SK-N-SH (cell line): ENCODE measurements around the gene MAT2A.

ENCODE experiments used
- JUND ChIP-seq: IDR thresholded peaks from 2 replicates; pipeline ENCODE4 v1.4.0; 2012
- RCOR1 ChIP-seq: fragments of 150-350 bp; IDR thresholded peaks from 2 replicates; pipeline ENCODE4 v1.6.1; 2017; ENCODE audit warnings: antibody characterized with exemption, low read length
- REST ChIP-seq: IDR thresholded peaks from 2 replicates; pipeline ENCODE4 v1.6.1; 2012; ENCODE audit warnings: mild to moderate bottlenecking, low read depth, low read length, moderate library complexity
- SIN3A ChIP-seq: IDR thresholded peaks from 2 replicates; pipeline ENCODE4 v1.6.1; 2012; ENCODE audit warnings: low read depth, mild to moderate bottlenecking, low read length, moderate library complexity, borderline replicate concordance

- TF ChIP-seq REST (no peak), JUND (no peak), SIN3A (no peak), RCOR1 (no peak)
Measured at GRCh38 chr2:85575739-85576138, 36.8 kb downstream of the MAT2A start.
